ENCODE results near the gene MAPK9.

The MAPK9 gene

DNA sequence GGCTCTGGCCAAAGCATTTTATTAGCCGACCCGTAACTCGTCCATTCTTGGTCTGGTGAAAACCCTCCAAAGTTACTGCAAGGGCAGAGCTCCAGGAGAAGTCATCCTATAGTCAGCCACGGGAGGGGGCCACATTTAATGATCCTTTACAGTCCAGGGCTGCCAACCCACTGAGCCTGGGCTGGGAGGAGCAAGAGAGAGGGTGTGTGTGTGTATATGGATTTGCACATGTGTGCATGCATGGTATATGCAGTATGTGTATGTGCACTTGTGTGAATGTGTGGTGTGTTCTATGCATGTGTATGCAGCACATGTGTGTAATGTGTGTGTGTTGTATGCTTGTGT is 78.7 kb downstream of the MAPK9 start:
- Histone ChIP-seq H3K79me2 (ENCODE audit: insufficient read depth, low read length) (no peaks in the 10 kb centered on the region), H2AFZ (ENCODE audit: low read depth, low read length) (no peak overlapping the region), H3K27ac (ENCODE audit: low read length) (no peak overlapping the region), H3K9ac (ENCODE audit: low read depth, low read length) (no peak overlapping the region), H4K20me1 (ENCODE audit: insufficient read depth, low read length) (peaks cover 7% of the 10 kb centered on the region), H3K36me3 (ENCODE audit: insufficient read depth, low read length) (no peaks in the 10 kb centered on the region), H3K27me3 (ENCODE audit: insufficient read depth, low read length, poor library complexity) (no peaks in the 10 kb centered on the region), H3K4me1 (ENCODE audit: insufficient read depth, low read length) (no peaks in the 10 kb centered on the region), H3K4me3 (ENCODE audit: low read depth in 1 of 2, low read length in 2 of 2) (no peak overlapping the region), H3K4me2 (ENCODE audit: insufficient read depth, low read length) (no peak overlapping the region), H3K9me3 (ENCODE audit: insufficient read depth, low read length, severe bottlenecking) (no peaks in the 10 kb centered on the region)
- no peak for DNase-seq
- TF ChIP-seq, protein P1, sequence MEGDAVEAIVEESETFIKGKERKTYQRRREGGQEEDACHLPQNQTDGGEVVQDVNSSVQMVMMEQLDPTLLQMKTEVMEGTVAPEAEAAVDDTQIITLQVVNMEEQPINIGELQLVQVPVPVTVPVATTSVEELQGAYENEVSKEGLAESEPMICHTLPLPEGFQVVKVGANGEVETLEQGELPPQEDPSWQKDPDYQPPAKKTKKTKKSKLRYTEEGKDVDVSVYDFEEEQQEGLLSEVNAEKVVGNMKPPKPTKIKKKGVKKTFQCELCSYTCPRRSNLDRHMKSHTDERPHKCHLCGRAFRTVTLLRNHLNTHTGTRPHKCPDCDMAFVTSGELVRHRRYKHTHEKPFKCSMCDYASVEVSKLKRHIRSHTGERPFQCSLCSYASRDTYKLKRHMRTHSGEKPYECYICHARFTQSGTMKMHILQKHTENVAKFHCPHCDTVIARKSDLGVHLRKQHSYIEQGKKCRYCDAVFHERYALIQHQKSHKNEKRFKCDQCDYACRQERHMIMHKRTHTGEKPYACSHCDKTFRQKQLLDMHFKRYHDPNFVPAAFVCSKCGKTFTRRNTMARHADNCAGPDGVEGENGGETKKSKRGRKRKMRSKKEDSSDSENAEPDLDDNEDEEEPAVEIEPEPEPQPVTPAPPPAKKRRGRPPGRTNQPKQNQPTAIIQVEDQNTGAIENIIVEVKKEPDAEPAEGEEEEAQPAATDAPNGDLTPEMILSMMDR (IDR thresholded peaks at IDR 0.05; ENCODE audit: borderline replicate concordance, extremely low read depth, low read length, poor library complexity, severe bottlenecking), result no peak
- TF ChIP-seq EZH2 (IDR thresholded peaks at IDR 0.05; ENCODE audit: borderline replicate concordance, low read depth, low read length, severe bottlenecking), result no peak
- no peak for ATAC-seq (ENCODE audit: insufficient read depth, low read depth)

DNA sequence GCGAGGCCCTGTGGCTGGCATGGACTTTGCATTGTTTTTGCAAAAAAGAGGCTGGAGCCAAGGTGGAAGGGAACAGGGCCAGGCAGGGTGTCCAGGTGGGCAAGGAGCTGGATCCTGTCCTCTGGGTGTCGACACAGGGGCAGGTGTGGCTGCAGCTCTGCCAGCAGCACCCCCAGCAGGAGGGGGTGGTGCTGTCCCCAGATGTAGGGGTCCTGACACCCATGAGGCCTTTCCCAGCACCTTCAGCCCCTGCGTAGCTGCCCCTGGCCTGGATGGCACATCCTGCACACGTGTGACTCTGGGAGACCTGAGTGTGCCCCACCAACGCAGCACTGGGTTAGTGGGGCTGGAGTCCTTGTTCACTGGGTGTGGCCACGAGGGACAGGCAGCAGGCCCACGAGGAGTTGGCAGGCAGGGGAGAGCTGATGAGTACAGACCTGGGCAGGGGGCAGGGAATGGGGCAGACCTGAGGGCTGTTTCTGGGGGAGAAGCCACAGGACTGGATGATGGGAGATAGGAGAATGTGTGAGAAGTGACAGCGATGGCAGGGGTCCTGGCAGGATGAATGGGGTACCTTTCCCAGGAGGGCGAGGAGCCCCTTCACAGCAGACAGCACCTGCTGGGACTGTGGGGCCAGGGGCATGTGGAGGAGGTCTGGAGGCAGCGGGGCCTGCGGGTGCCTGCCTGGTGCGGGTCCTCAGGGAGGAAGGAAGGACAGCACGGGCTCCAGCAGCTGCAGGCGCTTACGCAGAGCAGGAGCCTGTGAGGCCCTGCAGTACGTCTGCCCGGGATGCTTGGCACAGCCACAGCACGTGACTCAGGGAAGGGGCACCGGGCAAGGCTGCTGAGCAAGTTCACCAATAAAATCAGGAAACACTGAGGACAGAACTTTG is 79.3 kb downstream of the MAPK9 start:
- H4K20me1 ChIP-seq (ENCODE audit: insufficient read depth, low read length), result peaks cover 7% of the 10 kb centered on the region
- DNase-seq, result no peak
- no peaks in the 10 kb centered on the region for H3K27me3 ChIP-seq (ENCODE audit: insufficient read depth, low read length, poor library complexity)
- no peaks in the 10 kb centered on the region for H3K36me3 ChIP-seq (ENCODE audit: insufficient read depth, low read length)
- H2AFZ ChIP-seq (ENCODE audit: low read depth, low read length), result no peak overlapping the region
- no peak overlapping the region for H3K9ac ChIP-seq (ENCODE audit: low read depth, low read length)
- no peak overlapping the region for H3K27ac ChIP-seq (ENCODE audit: low read length)
- no peak overlapping the region for H3K4me2 ChIP-seq (ENCODE audit: insufficient read depth, low read length)
- no peak for TF ChIP-seq EZH2 (IDR thresholded peaks at IDR 0.05; ENCODE audit: borderline replicate concordance, low read depth, low read length, severe bottlenecking)
- TF ChIP-seq, protein P1 (IDR thresholded peaks at IDR 0.05; ENCODE audit: borderline replicate concordance, extremely low read depth, low read length, poor library complexity, severe bottlenecking), result no peak
- no peaks in the 10 kb centered on the region for H3K4me1 ChIP-seq (ENCODE audit: insufficient read depth, low read length)
- ATAC-seq (ENCODE audit: insufficient read depth, low read depth), result no peak
- no peaks in the 10 kb centered on the region for H3K9me3 ChIP-seq (ENCODE audit: insufficient read depth, low read length, severe bottlenecking)
- no peaks in the 10 kb centered on the region for H3K79me2 ChIP-seq (ENCODE audit: insufficient read depth, low read length)
- H3K4me3 ChIP-seq (ENCODE audit: low read depth in 1 of 2, low read length in 2 of 2), result no peak overlapping the region

DNA sequence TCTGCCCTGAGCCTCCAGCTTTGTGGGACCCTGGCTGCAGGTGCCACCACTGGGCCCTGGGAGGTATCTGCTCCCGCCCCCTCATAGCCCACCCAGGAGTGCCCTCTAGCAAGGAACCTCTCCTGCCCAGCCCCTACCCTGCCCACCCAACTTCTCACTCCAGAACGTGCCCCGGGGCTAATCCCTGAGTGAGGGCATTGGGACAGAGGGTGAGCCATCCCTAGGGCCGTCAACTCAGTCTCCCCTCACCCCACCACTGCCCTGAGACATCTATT is 80.2 kb downstream of the MAPK9 start:
- Histone ChIP-seq H3K27me3 (ENCODE audit: insufficient read depth, low read length, poor library complexity) (no peaks in the 10 kb centered on the region), H3K9ac (ENCODE audit: low read depth, low read length) (no peak overlapping the region), H3K4me3 (ENCODE audit: low read depth in 1 of 2, low read length in 2 of 2) (no peak overlapping the region), H3K4me2 (ENCODE audit: insufficient read depth, low read length) (no peak overlapping the region), H3K79me2 (ENCODE audit: insufficient read depth, low read length) (no peaks in the 10 kb centered on the region), H3K36me3 (ENCODE audit: insufficient read depth, low read length) (no peaks in the 10 kb centered on the region), H3K4me1 (ENCODE audit: insufficient read depth, low read length) (no peaks in the 10 kb centered on the region), H4K20me1 (ENCODE audit: insufficient read depth, low read length) (peaks cover 7% of the 10 kb centered on the region), H2AFZ (ENCODE audit: low read depth, low read length) (no peak overlapping the region), H3K9me3 (ENCODE audit: insufficient read depth, low read length, severe bottlenecking) (no peaks in the 10 kb centered on the region), H3K27ac (ENCODE audit: low read length) (no peak overlapping the region)
- ATAC-seq (ENCODE audit: insufficient read depth, low read depth) (no peak), DNase-seq (no peak)
- no peak for TF ChIP-seq EZH2 (IDR thresholded peaks at IDR 0.05; ENCODE audit: borderline replicate concordance, low read depth, low read length, severe bottlenecking)
- TF ChIP-seq, protein P1 (IDR thresholded peaks at IDR 0.05; ENCODE audit: borderline replicate concordance, extremely low read depth, low read length, poor library complexity, severe bottlenecking), result no peak
